ENCODE measurements around the gene DAB1.

DNA sequence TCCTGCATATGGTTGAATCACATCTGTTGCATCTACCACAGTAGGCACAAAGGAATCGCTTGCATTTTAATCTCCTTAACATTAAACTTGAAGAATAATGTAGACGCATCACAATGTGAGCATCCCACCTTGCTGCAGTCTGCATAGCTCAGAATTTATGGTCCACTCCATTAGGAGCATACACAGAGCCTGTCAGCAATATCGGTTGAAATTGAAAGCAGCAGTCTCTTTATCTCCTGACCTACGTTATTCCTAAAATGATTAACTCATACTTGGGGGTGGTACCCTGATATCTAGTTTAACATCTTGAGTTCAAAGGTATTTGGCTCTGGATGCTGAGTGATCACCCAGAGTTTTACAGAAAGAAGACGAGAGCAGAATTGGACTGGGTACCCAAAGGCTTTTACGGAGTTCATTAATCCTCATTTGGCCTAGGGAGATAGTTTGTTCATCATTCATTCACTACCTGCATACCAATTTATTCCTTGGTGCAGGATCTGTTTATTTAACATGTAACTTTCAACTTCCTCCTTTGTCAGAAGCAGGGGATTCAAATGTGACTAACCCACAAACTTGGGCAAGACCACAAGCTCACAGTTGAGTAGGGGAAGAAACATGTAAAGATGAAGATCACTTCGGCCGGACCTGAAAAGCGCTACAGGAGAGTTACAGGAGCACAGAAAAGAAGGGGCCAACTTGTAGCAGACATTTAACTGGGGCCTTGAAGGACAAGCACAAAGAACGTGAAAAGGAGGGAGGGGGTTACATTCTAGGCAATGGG is 187.9 kb downstream of the DAB1 start:
- TF ChIP-seq YY1 (IDR thresholded peaks at IDR 0.05; ENCODE audit: insufficient read depth, insufficient read length) (no peak), ZNF274 (IDR thresholded peaks at IDR 0.05; ENCODE audit: low read depth, low read length) (no peak)
